Bronchial epithelial cell (primary cell): ENCODE measurements around the gene MINAR2. TPM values are rescaled to one million over a fixed set of nuclear protein-coding genes. Genes with fewer than 3 reads are reported as not detected.

Source experiments
- DNase-seq: peaks from one replicate; pipeline ENCODE4 v3.0.0-alpha.2; 2010; ENCODE audit warnings: low read depth
- FAIRE-seq: peaks from 2 replicates; lab custom pipeline; 2011; peaks lifted over from hg19 to GRCh38; lab: Jason Lieb, UNC
- H3K27me3 ChIP-seq: 2 replicates; pipeline ENCODE4 v1.5.1; 2011; ENCODE audit warnings: low read length; ENCODE audit not compliant: control insufficient read depth, insufficient read depth
- H3K36me3 ChIP-seq: 2 replicates; pipeline ENCODE4 v1.5.1; 2011; ENCODE audit warnings: low read length; ENCODE audit not compliant: control insufficient read depth, insufficient read depth
- H3K4me3 ChIP-seq: 2 replicates; pipeline ENCODE4 v1.5.1; 2011; ENCODE audit warnings: mild to moderate bottlenecking, low read depth, low read length, control low read depth
- total RNA-seq: library from RNA; depleted of rRNA; stranded (reverse); fragments of >200 nt; gene quantifications from 2 replicates; pipeline ENCODE4 v1.2.1, GENCODE V29; 2014
- TF ChIP-seq, protein P1 (sequence below): IDR thresholded peaks from 2 replicates; pipeline ENCODE4 v1.5.1; 2011; ENCODE audit warnings: mild to moderate bottlenecking, moderate library complexity, low read length, control low read depth, inconsistent platforms; ENCODE audit not compliant: insufficient read depth, severe bottlenecking

Gene MINAR2
- not detected in 2 replicates for total RNA-seq

DNA sequence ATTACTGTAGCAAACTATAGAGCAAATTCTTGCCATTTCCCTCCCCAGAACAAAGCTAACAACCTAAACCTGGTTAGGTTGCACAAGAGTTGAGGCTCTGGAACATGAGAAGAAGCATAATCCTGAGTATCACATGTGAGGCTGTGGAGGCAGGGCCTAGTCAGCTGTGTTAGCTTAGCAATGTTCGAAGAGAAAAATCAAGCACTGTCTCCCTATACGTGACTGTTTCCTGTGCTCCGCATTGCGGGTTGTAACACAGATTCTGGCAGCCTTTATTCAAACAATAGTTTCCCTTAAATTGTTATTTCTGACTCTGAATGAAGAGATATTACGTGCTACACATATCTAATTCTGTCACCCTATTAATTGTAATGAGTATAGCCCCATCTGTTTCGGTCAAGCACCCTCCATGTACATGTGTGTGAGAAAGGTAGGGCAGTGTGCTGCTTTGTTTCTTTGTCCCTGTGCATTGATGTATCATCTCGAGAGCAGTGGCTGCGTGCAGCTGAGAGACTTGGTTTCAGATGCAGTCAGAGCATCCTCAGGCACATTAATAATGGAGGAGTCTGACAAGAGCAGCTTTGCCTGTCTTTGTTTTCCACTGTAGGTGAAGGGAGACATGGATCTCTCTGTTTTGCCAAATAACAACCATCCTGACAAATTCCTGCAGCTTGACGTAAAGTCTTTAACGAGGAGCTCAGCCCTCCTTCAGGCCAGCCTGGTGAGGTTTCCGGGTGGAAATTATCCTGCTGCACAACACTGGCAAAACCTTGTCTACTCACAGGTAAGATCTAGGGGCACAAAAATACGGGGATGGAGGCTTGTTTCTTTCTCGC, at the start of gene MINAR2:
Gene MINAR2 (plus strand): TSS at position 523 of the 836 bp plus-strand sequence. CDS start 97 bp downstream, at position 620.
- Histone ChIP-seq H3K27me3 (no peaks in the 10 kb centered on the region), H3K36me3 (no peaks in the 10 kb centered on the region), H3K4me3 (no peak within 1 kb of the TSS)
- peak; percentile 28 for FAIRE-seq
- TF ChIP-seq, protein P1, sequence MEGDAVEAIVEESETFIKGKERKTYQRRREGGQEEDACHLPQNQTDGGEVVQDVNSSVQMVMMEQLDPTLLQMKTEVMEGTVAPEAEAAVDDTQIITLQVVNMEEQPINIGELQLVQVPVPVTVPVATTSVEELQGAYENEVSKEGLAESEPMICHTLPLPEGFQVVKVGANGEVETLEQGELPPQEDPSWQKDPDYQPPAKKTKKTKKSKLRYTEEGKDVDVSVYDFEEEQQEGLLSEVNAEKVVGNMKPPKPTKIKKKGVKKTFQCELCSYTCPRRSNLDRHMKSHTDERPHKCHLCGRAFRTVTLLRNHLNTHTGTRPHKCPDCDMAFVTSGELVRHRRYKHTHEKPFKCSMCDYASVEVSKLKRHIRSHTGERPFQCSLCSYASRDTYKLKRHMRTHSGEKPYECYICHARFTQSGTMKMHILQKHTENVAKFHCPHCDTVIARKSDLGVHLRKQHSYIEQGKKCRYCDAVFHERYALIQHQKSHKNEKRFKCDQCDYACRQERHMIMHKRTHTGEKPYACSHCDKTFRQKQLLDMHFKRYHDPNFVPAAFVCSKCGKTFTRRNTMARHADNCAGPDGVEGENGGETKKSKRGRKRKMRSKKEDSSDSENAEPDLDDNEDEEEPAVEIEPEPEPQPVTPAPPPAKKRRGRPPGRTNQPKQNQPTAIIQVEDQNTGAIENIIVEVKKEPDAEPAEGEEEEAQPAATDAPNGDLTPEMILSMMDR, result no peak
- no peak for DNase-seq

- H3K4me3 ChIP-seq, result no peak overlapping the region
- H3K27me3 ChIP-seq, result no peaks in the 10 kb centered on the region
- H3K36me3 ChIP-seq, result no peaks in the 10 kb centered on the region
- DNase-seq (no peak), FAIRE-seq (no peak)
- TF ChIP-seq, protein P1, result no peak
Observed at GRCh38 chr5:129698661-129699060, 49.2 kb upstream of the MINAR2 start.

GRCh38 chr5:129716235-129716634, 31.7 kb upstream of the MINAR2 start:
- TF ChIP-seq, protein P1, result no peak
- Histone ChIP-seq H3K36me3 (no peaks in the 10 kb centered on the region), H3K27me3 (no peaks in the 10 kb centered on the region), H3K4me3 (no peak overlapping the region)
- DNase-seq (no peak), FAIRE-seq (no peak)

GRCh38 chr5:129716651-129717050, 31.2 kb upstream of the MINAR2 start:
- DNase-seq (no peak), FAIRE-seq (no peak)
- H3K36me3 ChIP-seq, result no peaks in the 10 kb centered on the region
- no peaks in the 10 kb centered on the region for H3K27me3 ChIP-seq
- H3K4me3 ChIP-seq, result no peak overlapping the region
- TF ChIP-seq, protein P1, result no peak

DNA sequence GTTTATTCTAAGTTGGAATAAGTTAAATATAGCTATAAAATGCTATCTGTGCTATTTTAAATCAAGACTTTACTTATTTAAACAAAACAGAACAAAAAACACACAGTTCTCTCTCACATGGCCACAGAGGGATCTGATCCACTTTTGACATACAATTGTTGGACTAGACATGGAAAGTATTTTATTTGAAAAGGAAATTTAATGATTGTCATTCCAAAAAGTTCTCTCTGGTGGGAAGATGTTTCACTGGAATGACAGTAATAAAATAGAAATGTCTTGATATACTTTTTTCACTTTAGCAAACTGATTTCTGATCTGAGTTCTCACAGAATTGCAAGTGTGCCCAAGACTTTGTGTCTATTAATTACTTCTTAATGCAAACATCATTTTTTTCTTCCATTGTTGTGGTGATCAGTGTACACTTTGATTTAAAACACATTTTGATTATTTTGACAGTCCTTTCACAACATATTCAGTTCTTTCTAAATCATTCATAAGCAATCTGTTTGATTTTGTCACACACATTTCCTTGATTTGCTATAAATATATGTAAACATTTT, 30.1 kb upstream of the MINAR2 start:
- no peak for FAIRE-seq
- H3K36me3 ChIP-seq, result no peaks in the 10 kb centered on the region
- H3K27me3 ChIP-seq, result no peaks in the 10 kb centered on the region
- no peak overlapping the region for H3K4me3 ChIP-seq
- no peak for DNase-seq
- TF ChIP-seq, protein P1, result no peak
